Activated naive CD8-positive, alpha-beta T cell treated with anti-CD3 and anti-CD28 coated beads, Interleukin-2, amount 50 U/mL, for 24 hours (primary cell): ENCODE data around the gene MGAT4C.

Experiments
- ATAC-seq: fragments of 150-1000 bp; cut with Tn5 transposase; one replicate; pipeline ENCODE4 v1.10.0; 2021
- DNase-seq: peaks from one replicate; pipeline ENCODE4 v3.0.0; 2021
- H3K27ac Mint-ChIP-seq: one replicate; pipeline ENCODE4 v1.8.0; 2021; ENCODE audit warnings: mild to moderate bottlenecking, mixed read lengths
- H3K27me3 Mint-ChIP-seq: one replicate; pipeline ENCODE4 v1.8.0; 2021; ENCODE audit warnings: mixed read lengths
- H3K36me3 Mint-ChIP-seq: one replicate; pipeline ENCODE4 v1.8.0; 2021; ENCODE audit warnings: low read depth, mixed read lengths
- H3K4me1 Mint-ChIP-seq: one replicate; pipeline ENCODE4 v1.8.0; 2021; ENCODE audit warnings: mixed read lengths
- H3K4me3 Mint-ChIP-seq: one replicate; pipeline ENCODE4 v1.8.0; 2021; ENCODE audit warnings: mild to moderate bottlenecking, moderate library complexity, mixed read lengths
- H3K9me3 Mint-ChIP-seq: one replicate; pipeline ENCODE4 v1.8.0; 2021; ENCODE audit warnings: mixed read lengths

Gene MGAT4C

DNA sequence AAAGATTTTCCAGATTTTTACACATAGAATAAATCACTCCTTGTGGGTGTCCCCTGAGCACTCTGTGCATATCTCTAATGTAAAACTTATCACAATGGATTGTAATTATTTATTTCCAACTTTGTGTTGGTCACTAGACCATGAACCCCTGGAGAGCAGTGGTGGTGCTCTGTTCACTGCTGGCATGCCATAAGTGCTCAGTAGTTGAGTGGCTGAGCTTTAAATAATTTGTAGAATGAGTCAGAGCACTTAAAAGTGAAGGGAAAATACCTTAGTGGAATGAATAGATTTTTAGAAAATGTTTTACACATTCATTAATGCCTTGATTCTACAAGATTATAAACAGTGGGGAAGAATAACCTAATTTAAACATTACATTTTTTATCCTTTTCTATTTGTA lies 6.3 kb downstream of the MGAT4C start:
- Mint-ChIP-seq H3K4me1 (no peaks in the 10 kb centered on the region), H3K27ac (no peak overlapping the region), H3K27me3 (no peaks in the 10 kb centered on the region), H3K4me3 (no peak overlapping the region), H3K9me3 (no peaks in the 10 kb centered on the region), H3K36me3 (no peaks in the 10 kb centered on the region)
- no peak for DNase-seq
- ATAC-seq: no peak

DNA sequence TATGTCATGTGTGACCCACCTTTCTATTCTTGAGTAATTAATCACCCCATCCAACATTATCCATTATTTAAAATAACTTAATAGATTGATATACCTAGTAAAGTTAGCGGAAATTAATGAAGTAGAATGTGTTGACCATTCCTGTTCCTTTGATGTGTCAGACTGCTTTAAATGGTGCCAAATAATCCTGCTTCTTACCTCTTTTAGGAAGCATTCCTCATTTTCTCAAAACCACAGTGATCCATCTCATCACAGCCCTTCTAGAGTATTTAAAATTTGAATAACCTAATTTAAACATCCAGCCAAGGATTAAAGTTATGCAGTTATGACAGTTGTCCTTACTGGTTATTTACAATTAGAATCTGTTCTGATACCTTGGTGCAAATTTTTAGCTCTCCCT lies 6.9 kb downstream of the MGAT4C start:
- Mint-ChIP-seq H3K4me1 (no peaks in the 10 kb centered on the region), H3K27me3 (no peaks in the 10 kb centered on the region), H3K9me3 (no peaks in the 10 kb centered on the region), H3K36me3 (no peaks in the 10 kb centered on the region), H3K4me3 (no peak overlapping the region), H3K27ac (no peak overlapping the region)
- ATAC-seq: no peak
- no peak for DNase-seq

DNA sequence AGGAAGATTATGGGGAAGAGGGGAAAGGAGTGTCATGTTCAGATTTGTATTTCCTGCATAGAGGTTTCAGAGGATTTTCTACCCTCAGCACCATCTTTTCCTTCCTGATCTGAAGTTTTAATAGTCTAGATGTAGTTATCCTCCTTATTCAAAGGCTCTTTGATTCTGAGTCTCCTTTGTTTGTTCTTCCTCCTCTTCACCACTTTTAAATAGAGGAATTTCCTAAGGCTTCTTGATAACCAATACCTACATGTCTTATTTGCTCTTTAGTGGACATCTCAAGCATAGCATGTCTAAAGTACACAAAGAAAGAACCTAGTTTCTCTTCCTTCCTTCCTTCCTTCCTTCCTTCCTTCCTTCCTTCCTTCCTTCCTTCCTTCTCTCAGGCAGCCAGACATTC lies 8.3 kb downstream of the MGAT4C start:
- no peaks in the 10 kb centered on the region for H3K27me3 Mint-ChIP-seq
- no peaks in the 10 kb centered on the region for H3K9me3 Mint-ChIP-seq
- no peak for ATAC-seq
- no peak overlapping the region for H3K4me3 Mint-ChIP-seq
- H3K36me3 Mint-ChIP-seq: no peaks in the 10 kb centered on the region
- DNase-seq: no peak
- no peak overlapping the region for H3K27ac Mint-ChIP-seq
- no peaks in the 10 kb centered on the region for H3K4me1 Mint-ChIP-seq

DNA sequence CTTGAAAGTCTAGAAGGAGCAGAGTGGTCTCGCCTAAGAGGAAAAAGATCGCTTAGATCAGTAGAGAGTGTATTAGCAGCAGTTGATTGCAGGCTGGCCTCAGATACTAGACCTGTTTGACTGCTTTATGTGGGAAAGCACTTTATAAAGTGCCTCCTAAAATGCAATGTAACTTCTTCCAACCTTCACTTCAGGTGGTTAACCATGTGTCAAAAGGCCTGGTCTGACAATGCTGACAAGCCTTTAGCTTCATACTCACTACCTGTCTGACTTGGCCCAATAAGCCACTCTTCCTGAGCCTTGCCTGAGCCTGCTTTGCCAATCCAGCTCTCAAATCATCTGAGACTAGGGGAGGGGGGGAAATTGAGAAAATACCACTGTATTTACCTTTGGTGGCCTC lies 14.6 kb downstream of the MGAT4C start:
- H3K9me3 Mint-ChIP-seq: no peaks in the 10 kb centered on the region
- no peaks in the 10 kb centered on the region for H3K36me3 Mint-ChIP-seq
- H3K27me3 Mint-ChIP-seq: no peaks in the 10 kb centered on the region

DNA sequence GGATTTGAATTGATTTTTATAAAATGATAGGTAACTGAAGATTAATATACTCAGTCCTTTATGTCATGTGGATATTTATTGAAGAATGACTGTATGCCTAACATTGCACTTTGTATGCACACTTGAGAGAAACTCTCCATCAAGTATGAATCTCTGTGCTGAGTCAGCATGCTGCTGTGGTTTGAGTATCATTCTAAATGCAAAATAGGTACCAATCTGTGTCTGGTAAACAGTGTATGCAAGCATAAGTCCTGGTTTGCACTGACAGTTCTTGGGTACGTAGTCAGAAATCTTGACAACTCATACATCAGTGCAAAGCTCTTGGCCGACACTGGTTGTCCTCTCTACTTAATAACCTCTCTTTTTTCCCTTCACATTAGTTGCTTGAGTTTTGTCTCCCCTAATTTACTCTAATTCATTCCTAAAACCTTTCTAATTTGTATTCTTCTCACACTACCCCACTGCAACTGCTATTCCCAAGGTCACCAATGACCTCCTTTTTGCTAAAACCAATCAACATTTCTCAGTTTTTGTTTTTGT lies 21.8 kb downstream of the MGAT4C start:
- ATAC-seq: no peak
- no peaks in the 10 kb centered on the region for H3K27me3 Mint-ChIP-seq
- no peak overlapping the region for H3K27ac Mint-ChIP-seq
- no peaks in the 10 kb centered on the region for H3K9me3 Mint-ChIP-seq
- no peak overlapping the region for H3K4me3 Mint-ChIP-seq
- H3K4me1 Mint-ChIP-seq: no peaks in the 10 kb centered on the region
- no peak for DNase-seq
- H3K36me3 Mint-ChIP-seq: no peaks in the 10 kb centered on the region

More for the DNA sequence above, 14.6 kb downstream of the MGAT4C start:
- Mint-ChIP-seq H3K27ac (no peak overlapping the region), H3K4me1 (no peaks in the 10 kb centered on the region), H3K4me3 (no peak overlapping the region)
- DNase-seq: no peak
- ATAC-seq: no peak

DNA sequence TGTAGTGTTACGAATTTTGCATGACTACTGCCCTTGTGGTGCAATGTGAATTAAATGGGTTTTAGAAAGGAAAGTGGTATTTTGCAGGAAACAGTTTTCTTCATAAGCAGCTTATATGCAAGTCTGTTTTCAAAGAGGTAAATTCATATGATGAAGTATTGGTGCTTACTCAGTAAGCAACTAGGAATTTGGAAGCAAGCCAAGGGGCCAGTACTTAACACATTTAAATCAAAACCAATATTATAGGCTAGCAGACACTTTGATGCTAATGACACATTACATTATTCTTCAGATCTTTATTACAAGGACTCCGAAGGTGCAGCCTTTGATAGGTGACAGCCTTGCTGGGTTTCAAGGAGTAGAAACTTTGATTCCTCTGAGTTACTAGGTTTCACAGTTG lies 23.1 kb downstream of the MGAT4C start:
- Mint-ChIP-seq H3K27ac (no peak overlapping the region), H3K36me3 (no peaks in the 10 kb centered on the region), H3K9me3 (no peaks in the 10 kb centered on the region), H3K4me1 (no peaks in the 10 kb centered on the region), H3K27me3 (no peaks in the 10 kb centered on the region), H3K4me3 (no peak overlapping the region)
- no peak for DNase-seq
- no peak for ATAC-seq

DNA sequence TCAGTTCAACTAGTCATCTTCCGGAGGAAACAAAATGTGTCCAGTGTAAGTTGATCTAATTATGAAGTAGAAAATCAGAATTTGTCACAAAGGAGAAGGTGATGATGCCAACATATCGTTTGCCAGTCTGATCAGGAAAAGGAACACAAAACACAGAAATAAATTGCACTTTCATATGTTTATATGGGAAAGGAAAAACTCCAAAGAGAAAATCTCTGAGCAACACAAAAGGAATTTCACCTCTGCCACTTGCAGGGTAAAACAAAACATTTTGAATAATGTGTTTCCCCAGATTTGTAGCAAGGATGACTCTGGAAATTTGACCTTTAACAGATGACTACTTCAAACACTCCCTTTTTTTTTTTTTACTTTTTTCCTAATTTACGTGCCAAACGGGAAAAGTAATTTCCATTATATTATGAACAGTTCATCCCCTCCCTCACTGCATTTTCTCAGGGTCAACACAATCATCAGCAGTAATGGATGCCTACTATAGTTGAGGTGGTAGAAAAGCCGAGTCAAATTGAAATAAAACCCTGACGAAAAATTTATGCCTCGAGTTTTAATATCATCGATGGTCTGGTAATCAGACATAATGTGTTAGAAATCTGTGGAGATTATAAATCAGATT lies 25.6 kb downstream of the MGAT4C start:
- Mint-ChIP-seq H3K4me1 (no peaks in the 10 kb centered on the region), H3K27me3 (no peaks in the 10 kb centered on the region), H3K36me3 (no peaks in the 10 kb centered on the region), H3K9me3 (peaks cover 17% of the 10 kb centered on the region), H3K27ac (no peak overlapping the region), H3K4me3 (no peak overlapping the region)
- DNase-seq (no peak), ATAC-seq (no peak)

DNA sequence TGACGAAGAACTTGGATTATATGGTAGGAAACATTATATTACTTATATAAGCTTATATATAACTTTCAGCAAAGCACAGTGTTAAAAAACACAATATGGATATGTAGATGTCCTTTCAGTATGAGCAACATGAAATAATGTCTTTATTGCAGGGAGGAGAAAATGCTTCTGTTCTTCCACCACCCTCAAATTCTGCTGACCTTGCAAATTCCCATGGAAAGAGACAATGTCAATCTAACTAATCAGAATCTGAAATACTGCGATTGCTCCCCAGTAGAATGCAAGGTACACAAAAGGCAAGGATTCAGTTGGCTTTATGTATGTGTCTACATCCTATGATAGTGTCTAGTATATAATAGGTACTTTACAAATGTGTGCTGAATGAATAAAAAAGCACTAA lies 26.4 kb downstream of the MGAT4C start:
- Mint-ChIP-seq H3K4me3 (no peak overlapping the region), H3K9me3 (peaks cover 24% of the 10 kb centered on the region), H3K36me3 (no peaks in the 10 kb centered on the region), H3K27ac (no peak overlapping the region), H3K27me3 (no peaks in the 10 kb centered on the region), H3K4me1 (no peaks in the 10 kb centered on the region)
- no peak for ATAC-seq
- no peak for DNase-seq

DNA sequence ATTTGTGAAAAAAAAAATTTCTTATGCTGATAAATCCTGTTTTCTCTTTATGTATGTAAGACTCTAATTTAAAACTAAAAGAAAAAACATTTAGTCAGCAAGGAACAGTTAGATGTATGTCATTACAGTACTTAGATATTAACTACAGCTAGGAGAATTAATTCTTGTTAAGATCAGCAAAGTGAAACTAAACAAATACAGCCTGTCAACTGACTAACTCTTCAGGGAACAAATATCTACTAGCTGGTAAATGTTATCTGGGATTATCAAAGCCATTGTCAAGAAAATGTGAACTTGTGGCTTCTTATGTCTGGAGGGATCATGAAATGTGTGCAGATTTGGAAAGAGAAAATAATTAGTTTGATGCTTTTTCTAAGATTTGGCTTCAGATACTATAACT lies 27.5 kb downstream of the MGAT4C start:
- no peak overlapping the region for H3K4me3 Mint-ChIP-seq
- H3K9me3 Mint-ChIP-seq: peaks cover 27% of the 10 kb centered on the region
- DNase-seq (no peak), ATAC-seq (no peak)
- no peaks in the 10 kb centered on the region for H3K4me1 Mint-ChIP-seq
- no peaks in the 10 kb centered on the region for H3K27me3 Mint-ChIP-seq
- no peaks in the 10 kb centered on the region for H3K36me3 Mint-ChIP-seq
- no peak overlapping the region for H3K27ac Mint-ChIP-seq

DNA sequence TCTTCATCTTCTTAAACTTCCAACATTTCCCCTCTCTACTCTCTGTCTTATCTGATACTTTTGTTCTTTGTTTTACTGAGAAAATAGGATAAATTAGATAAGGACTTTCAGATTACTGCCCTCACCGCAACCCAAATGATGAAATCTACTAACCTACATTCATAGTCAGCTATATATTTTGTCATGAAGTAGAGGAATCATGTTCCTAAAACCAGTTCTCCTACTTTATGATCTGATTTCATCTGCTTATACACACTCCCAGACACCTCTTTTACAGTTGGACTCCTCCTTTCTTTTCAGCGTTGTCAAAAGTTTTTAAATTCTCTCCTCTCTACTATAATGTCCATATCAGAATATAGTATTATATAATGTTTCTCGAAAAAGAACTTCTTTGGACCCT lies 29.7 kb downstream of the MGAT4C start:
- H3K4me3 Mint-ChIP-seq: no peak overlapping the region
- no peaks in the 10 kb centered on the region for H3K4me1 Mint-ChIP-seq
- no peaks in the 10 kb centered on the region for H3K27me3 Mint-ChIP-seq
- H3K27ac Mint-ChIP-seq: no peak overlapping the region
- DNase-seq (no peak), ATAC-seq (no peak)
- H3K9me3 Mint-ChIP-seq: peaks cover 27% of the 10 kb centered on the region
- H3K36me3 Mint-ChIP-seq: no peaks in the 10 kb centered on the region

DNA sequence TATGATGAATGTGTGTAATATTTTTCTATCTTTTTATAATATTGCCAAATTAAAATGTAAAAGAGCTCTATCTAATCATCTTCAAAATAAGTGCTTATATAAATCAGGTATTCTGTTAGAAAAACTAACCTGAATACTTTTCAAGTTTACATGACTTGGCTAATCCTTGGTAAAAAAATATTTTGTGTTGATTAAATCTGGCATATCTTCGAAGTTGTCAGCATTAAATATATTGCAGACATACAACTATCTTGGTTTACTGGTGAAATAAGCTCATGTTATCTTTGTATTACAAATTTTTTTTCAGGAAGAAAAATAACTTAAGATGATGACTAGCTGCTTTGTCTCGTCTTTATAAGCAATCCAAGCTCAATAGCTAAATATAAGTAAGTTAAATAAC lies 39.6 kb downstream of the MGAT4C start:
- H3K36me3 Mint-ChIP-seq: no peaks in the 10 kb centered on the region
- peaks cover 9% of the 10 kb centered on the region for H3K9me3 Mint-ChIP-seq
- no peak overlapping the region for H3K27ac Mint-ChIP-seq
- no peak for DNase-seq
- H3K4me3 Mint-ChIP-seq: no peak overlapping the region
- no peak for ATAC-seq
- no peaks in the 10 kb centered on the region for H3K4me1 Mint-ChIP-seq
- H3K27me3 Mint-ChIP-seq: no peaks in the 10 kb centered on the region

DNA sequence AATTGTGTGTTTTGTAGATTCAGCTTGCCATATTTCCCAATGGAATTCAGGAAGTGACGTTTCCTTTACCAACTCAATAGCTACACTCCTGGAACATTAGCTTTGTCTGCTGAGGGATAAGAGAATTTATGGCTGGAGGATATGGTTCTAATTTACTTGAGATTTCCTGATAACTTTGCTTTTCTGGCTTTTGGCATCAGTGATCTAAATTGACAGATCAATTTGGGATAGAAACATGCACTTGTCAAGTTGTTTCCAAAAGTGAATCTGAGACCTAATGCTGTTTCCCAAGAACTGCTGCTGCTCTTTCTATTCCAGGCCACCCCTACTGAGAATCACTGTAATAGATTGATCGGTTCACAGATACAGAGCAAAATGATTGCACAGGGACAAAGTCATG lies 43.2 kb downstream of the MGAT4C start:
- no peak overlapping the region for H3K4me3 Mint-ChIP-seq
- no peaks in the 10 kb centered on the region for H3K4me1 Mint-ChIP-seq

DNA sequence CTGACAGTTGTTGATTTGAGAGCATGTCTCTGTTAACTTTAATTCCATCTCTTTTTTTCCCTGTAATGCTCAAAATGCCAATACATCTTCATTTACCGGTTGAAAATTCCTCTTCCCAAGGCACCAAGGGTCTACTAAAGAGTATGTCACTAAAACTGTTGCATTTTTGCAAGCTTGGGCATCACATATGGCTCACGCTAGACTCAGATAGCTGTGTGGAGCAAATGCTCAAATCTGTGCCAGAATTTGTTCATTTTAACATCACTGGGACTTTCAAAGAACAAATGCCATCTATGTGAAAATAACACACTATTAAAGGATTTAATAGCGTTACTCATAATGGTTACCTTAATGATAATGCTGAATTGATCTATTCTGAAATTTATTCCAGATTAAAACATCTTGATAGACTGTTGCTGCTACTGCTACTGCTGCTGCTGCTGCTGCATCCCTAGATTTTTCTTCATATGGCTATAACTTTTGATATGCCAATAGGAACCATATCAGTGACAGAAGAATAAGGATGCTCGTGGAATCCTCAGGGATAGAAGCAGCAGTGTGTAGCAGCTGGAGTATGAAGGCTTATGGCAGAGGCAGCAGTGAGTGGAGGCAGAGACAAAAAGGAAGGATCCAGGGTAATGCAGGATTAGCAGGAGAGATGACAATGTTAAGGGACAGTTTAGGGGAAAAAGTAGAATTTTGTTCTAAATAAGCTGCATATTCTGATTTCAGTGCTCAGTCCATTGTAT lies 57.3 kb downstream of the MGAT4C start:
- peaks cover 3% of the 10 kb centered on the region for H3K9me3 Mint-ChIP-seq
- ATAC-seq: no peak

More for the DNA sequence above, 43.2 kb downstream of the MGAT4C start:
- H3K27me3 Mint-ChIP-seq: no peaks in the 10 kb centered on the region
- H3K9me3 Mint-ChIP-seq: peaks cover 12% of the 10 kb centered on the region
- no peak overlapping the region for H3K27ac Mint-ChIP-seq
- no peaks in the 10 kb centered on the region for H3K36me3 Mint-ChIP-seq
- DNase-seq (no peak), ATAC-seq (no peak)

DNA sequence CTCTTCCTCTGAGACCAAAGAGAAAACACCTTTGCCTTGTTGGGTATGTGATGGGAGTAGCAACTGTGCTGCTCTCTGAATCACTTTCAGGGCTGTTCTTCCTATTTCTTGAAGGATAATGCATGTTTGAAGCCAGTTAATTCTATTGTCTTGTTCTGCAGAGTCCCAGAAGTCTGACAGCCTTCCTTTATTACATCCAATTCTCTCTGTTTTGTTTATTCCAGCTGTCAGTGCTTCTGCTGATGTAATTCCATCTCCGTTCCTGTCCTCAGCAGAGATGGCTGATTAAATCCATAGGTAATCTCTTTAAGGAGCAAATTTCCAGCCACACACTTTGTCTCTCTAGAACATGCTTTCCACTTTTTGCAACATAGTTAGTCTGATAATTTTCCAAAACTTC lies 59.7 kb downstream of the MGAT4C start:
- Mint-ChIP-seq H3K4me1 (no peaks in the 10 kb centered on the region), H3K4me3 (no peak overlapping the region), H3K27ac (no peak overlapping the region), H3K36me3 (no peaks in the 10 kb centered on the region), H3K27me3 (no peaks in the 10 kb centered on the region), H3K9me3 (peaks cover 5% of the 10 kb centered on the region)
- DNase-seq (no peak), ATAC-seq (no peak)

More for the DNA sequence above, 57.3 kb downstream of the MGAT4C start:
- Mint-ChIP-seq H3K4me3 (no peak overlapping the region), H3K36me3 (no peaks in the 10 kb centered on the region), H3K27ac (no peak overlapping the region), H3K4me1 (no peaks in the 10 kb centered on the region), H3K27me3 (no peaks in the 10 kb centered on the region)
- DNase-seq: no peak

DNA sequence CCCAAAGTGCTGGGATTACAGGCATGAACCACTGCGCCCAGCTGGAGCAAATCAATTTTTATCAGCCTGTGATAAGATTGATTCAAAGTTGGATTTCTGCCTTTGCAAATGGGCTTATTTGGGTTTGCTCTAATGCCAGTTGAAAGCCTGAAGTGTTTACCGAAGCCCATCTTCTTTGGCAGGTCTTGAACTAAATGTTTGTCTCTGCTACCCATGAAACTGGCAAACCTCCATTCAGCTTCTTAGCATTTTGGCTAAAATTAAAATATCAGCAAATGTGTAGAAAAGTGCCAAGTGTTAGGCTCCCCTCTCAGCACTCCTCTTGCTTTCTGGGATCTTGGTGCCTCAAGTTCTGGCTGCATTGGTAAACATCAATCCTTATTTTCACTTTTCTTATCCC lies 61.5 kb downstream of the MGAT4C start:
- Mint-ChIP-seq H3K9me3 (peaks cover 5% of the 10 kb centered on the region), H3K27me3 (no peaks in the 10 kb centered on the region), H3K27ac (no peak overlapping the region), H3K36me3 (no peaks in the 10 kb centered on the region), H3K4me1 (no peaks in the 10 kb centered on the region), H3K4me3 (no peak overlapping the region)
- DNase-seq (no peak), ATAC-seq (no peak)
